ENCODE results near the gene GNMT. TPM values are rescaled to one million over a fixed set of nuclear protein-coding genes. Genes with fewer than 3 reads are reported as not detected.
"Not testable (repeated sequence)": the region's sequence is repeated elsewhere in the genome, so short reads cannot be mapped to it uniquely, and the experiment has no call there.

GNMT gene
- polyA plus RNA-seq, 3 donors = 0.57 to 1.9 (median 1.5) TPM

GRCh38 chr6:42973926-42974325, 13.4 kb downstream of the GNMT start:
- no peak for DNase-seq

- DNase-seq = no peak
These were observed 14.5 kb downstream of the GNMT start for GRCh38 chr6:42974919-42975505.

DNA sequence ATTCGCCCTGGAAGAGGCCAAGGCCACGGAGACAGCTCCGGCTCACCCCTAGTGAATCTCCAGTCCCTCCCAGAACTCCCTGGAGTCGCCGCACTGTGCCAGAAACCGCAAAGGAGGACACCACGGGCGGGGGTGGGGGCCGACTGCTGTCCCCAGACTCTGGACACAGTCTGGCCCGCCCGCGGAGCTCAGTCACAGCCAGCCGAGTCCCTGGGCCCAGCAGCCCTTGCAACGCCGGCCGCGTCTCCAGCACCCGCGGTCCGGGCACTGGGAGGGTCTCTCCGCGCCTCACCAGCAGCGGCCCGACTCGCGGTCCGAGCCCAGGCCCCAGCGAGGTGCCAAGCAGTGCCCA, 17.9 kb downstream of the GNMT start:
- DNase-seq = no peak

GRCh38 chr6:42978839-42979522, 18.4 kb downstream of the GNMT start, which contains the start of gene PEX6:
TSS of gene PEX6 (minus strand) at chr6:42979181. CDS start at chr6:42979150, 31 bp downstream.
- peak; percentile 90 for DNase-seq

DNA sequence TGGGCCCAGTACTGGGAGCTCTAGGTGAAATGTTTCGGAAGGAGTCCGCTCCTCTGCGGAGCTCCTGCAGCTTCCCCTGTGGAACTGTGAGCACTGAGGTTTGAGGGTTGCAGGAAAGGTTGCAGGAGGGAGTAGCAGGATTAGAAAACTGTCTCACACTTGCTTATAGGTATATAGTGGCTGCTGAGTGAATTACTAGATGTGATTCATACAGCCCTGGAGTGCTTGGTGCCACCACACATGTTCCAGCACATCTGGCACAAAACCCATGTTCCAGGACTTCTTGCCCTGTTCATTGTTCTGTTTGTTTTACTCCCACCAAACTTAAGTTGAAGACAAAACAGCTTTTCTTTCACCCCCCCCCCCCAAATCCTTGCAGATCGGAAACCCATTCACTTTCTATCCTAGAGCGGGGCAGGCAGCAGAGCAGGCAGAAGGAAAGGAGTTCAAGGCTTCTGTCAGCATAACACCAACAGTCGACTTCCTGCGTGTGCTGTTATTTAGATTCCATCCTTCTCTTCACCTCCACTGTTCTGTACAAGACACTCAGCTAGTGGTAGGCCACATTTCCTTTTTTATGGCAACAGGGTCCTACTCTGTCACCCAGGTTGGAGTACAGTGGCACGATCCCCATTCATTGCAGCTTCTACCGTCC, 19.1 kb downstream of the GNMT start:
- no peak for DNase-seq

DNA sequence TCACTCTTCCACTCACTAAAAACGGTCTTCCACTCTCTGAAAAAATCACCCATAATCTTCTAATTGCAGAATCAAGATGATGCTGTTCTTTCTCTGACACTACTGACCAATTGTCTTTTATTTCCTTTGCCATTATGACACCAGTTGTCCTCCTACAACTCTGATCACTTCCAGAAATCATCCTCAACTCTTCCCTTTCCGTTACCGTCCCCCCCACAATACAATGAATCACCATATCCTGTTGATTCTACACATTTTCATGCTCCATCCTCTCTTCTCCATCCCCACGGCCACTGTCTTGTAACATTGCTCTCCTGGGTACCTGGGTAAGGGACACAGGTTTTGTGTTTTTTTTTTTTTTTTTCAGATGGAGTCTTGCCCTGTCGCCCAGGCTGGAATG, 21.3 kb downstream of the GNMT start:
- DNase-seq = no peak

DNA sequence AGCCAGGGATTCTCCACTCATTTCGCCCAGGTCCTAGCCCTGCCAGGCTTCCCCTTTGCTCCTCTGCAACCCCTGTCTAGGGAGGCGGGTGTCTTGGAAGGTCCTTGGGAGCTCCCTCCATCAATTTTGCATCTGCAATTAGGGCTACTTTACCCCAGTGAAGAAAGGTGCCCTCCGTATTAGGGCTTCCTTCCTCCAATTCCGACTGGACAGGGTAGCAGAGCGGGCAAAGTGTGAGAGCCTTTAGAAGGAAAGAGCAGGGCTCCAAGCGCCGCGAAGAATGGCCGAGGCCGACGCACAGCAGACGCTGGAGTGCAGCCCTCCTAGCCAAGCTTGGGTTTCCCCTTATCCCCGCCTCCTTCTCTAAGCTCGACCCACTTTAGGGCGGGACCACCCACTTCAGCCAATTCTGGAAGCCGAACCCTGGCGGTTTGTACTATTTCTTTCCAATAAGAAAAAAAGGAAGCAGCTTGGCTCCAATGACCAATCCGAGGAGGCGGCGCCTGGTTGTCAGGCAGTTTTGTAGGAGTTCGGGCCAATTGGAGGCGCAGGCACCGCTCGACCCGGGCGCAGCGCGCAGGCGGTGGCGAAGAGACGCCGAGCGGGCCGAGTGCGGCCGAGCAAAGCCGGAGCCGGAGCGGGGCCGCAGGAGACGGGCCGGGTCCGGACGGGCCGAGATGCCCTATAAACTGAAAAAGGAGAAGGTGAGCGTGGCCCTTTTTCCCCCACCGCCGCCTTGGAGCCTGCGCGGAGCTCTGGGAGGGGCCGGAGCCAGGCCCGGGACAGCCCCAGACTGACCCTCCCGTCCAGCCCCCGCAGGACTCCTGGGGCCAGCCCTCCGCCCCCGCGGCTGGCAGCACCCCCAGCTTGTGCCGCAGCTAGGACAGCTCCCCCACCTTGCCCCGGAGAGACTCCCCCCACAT, 23.7 kb downstream of the GNMT start, which contains the start of gene PPP2R5D:
TSS of gene PPP2R5D (plus strand) at position 570 of the 923 bp plus-strand sequence. CDS start at position 678, 108 bp downstream.
- peak; percentile 99 for DNase-seq

DNA sequence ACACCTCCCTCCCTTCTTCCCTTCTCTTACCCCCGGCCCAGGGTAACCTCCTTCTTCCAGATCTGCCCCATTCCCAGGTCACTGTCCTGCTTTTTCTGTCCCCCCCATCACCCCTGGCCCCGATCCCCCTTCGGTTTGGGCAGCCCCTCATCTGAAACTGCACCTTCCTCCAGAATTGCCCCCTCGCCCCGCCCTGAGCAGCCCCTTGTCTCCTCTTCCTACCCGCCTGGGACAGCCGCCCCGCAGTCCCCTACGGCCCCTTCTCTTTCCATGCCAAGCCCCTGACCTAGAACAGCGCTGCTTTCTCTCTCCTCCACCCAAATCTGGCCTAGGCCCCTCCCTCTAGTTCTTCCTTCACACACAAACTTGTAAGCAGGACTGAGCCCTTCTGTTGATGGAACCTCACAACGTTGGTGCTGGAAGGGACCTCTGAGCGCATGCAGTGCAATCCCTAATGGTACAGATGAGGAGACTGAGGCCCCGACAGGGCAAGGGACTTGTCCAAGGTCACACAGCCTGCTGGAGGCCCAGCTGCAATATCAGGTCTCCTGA, 24.4 kb downstream of the GNMT start:
- no peak for DNase-seq

GRCh38 chr6:42987533-42988451, 27.2 kb downstream of the GNMT start:
- no peak for DNase-seq

DNA sequence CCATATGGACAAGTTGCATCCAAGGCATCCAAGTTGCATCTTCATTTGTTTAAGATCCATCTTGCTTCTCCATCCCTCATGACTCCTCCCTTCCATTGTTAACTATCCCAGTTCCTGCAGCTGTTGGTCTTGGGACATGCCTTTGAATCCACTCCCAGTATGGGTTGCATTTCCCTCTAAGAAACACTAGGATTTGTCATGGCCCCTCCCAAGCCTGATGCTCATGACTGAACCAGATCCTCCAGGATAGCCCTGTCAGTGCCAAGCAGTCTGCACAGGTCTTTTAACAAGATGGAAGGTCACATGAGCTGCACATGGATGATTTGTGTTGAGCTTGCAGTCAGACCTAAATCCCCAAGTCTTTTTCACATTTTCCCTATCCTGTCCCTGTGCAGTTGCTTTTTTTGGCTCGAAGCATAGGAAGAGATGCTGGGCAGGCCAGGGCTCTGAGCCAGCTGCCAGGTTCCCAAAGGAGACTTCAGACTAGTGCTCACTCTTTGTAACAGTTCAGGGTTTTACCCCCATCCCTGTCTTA, 28.0 kb downstream of the GNMT start:
- no peak for DNase-seq

- DNase-seq = no peak
These were observed 29.4 kb downstream of the GNMT start for GRCh38 chr6:42989923-42990322.

DNA sequence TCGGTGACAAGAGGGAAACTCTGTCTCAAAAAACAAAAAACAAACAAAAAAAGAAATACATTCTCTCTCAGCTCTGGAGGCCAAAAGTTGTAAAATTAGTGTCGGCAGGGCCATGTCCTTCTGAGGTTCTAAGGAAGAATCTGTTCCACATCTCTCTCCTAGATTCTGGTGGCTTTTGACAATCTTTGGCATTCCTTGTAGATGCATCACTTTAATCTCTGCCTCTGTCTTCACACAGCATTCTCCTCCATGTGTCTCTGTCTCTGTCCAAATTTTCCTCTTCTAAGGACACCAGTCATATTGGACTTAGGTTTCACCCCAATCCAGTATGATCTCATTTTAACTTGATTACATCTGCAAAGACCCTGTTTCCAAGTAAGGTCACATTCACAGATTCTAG, 32.9 kb downstream of the GNMT start:
- no peak for DNase-seq

- no peak for DNase-seq
These were observed 36.0 kb downstream of the GNMT start for GRCh38 chr6:42996513-42996912.

DNA sequence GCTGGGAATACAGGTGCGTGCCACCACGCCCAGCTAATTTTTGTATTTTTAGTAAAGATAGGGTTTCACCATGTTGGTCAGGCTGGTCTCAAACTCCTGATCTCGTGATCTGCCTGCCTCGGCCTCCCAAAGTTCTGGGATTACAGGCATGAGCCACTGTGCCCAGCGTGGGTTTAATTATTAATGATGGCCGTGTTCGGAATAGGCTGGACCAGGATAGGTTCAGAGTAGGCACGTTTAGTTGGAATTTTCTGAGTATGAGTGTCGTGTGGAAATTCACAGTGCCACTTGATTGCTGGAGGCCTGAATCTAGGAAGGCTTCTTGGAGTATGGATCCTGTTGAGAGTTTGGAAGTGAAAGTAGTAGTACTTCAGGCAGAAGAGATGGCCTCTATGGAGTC, 37.7 kb downstream of the GNMT start:
- DNase-seq = not testable (repeated sequence)

- DNase-seq = no peak
These were observed 41.3 kb downstream of the GNMT start for GRCh38 chr6:43001843-43002242.

GRCh38 chr6:43005844-43006243, 45.3 kb downstream of the GNMT start:
- DNase-seq = no peak

- no peak for DNase-seq
These were observed 45.7 kb downstream of the GNMT start for GRCh38 chr6:43006251-43006650.

DNA sequence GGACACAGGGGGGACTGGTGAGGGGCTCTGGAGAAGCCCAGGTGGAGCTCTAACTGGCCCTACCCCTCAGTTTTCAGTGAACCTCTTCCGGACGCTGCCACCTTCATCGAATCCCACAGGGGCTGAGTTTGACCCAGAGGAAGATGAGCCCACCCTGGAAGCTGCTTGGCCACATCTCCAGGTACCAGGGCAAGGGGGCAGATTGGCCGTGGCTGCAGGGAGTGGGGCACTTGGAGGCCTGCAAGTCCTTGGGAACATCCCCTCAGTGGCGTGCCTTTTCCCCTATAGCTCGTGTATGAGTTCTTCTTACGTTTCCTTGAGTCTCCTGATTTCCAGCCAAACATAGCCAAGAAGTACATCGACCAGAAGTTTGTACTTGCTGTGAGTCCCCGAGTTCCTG, 46.6 kb downstream of the GNMT start:
- DNase-seq = no peak

GRCh38 chr6:43009124-43009523, 48.6 kb downstream of the GNMT start:
- peak; percentile 16 for DNase-seq

DNA sequence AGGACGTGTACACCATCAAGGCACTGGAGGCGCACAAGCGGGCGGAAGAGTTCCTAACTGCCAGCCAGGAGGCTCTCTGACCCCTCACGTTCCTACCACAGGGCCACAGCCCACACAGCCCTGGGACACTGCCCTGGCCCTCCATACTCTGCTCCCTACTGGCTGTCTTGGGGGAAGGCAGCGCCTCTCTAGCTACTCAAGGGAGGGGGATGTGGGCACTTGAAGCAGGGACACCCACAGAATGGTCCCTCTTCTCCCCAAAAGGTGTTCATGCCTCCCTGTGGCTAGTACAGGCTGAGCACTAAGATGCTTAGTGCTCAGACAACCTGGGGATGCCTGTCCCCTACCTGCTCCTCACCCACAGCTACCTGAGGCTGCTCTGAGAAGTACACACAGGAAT, 50.7 kb downstream of the GNMT start:
- no peak for DNase-seq

Measured in renal pelvis (tissue), 4 donors.